Superior temporal gyrus (tissue), 1 donor: Measurements from ENCODE around the gene CDCP1.
"Not testable (repeated sequence)": the region's sequence is repeated elsewhere in the genome, so short reads cannot be mapped to it uniquely, and the experiment has no call there.

Experiments
- DNase-seq: peaks from one replicate; pipeline ENCODE4 v3.0.0-alpha.2; 2016; ENCODE audit errors: extremely low spot score

The CDCP1 gene

DNA sequence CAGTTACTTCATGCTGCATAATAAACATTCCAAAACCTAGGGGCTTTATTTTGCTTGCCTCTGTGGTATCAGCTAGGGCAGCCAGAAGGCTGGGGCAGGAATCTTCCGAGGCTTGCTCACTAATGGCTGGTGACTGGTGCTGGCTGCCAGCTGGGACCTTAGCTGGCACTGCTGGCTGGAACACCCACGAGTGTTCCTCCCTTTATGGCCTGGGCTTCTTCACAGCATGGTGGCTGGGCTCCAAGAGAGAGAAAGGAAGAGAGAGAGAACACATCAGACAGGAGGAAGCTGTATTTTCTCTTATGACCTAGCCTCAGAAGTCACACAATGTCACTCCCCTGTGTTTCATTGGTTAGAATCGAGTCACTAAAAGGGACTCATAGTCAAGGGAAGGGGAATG is 23.9 kb upstream of the CDCP1 start:
- DNase-seq: no peak

DNA sequence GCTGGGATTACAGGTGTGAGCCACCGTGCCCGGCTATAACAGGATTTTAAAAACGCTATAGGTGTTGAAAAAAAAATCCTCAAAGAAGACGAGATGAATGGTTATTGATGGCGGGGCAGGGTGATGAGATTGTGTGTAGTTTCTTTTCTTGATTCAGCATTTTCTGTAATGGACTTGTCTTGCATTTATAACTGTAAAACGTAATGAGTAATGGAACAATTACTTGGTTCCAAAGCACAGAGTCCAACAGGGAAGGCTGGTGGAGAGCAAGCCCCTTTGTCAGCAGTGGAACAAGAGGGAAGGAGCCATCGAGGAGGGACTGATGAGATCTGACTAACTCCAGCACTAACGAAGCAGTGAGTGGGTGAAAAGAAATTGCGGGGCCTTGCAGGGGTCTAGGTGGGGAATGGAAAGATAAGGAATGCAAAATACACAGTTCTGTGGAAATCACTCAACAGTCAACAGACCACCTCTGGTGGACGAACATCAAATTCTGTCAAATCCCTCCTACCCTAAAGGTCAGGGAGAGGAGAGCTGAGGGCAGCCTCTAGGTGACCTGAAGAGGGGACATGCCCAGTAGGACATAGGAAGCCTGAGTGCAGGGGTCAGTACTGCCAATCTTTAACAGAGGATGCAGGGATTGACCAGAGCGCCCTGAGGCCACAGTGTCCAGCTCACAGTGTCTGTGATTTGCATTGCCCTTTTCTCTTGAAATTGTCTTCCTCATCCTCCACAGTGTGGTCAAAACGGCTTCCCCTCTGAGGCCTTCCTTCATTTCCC is 23.1 kb upstream of the CDCP1 start:
- DNase-seq: no peak

DNA sequence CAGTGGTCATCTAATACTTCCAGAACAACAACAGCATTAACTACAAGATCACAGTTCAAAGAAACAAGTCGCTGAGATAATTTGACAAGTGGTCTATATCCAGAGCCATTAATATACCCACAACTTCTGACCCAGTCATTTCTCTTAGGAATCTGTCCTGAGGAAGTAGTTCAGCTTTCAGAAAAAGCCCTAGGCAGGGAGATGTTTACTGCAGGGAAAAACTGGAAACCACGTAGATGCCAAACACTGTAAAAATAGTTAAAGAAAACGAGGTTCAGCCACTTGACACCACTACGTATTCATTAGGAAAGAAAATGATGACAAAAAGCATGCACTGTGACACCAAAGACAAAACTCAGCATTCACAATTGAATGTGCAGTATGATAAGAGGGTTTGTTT is 22.3 kb upstream of the CDCP1 start:
- no peak for DNase-seq

DNA sequence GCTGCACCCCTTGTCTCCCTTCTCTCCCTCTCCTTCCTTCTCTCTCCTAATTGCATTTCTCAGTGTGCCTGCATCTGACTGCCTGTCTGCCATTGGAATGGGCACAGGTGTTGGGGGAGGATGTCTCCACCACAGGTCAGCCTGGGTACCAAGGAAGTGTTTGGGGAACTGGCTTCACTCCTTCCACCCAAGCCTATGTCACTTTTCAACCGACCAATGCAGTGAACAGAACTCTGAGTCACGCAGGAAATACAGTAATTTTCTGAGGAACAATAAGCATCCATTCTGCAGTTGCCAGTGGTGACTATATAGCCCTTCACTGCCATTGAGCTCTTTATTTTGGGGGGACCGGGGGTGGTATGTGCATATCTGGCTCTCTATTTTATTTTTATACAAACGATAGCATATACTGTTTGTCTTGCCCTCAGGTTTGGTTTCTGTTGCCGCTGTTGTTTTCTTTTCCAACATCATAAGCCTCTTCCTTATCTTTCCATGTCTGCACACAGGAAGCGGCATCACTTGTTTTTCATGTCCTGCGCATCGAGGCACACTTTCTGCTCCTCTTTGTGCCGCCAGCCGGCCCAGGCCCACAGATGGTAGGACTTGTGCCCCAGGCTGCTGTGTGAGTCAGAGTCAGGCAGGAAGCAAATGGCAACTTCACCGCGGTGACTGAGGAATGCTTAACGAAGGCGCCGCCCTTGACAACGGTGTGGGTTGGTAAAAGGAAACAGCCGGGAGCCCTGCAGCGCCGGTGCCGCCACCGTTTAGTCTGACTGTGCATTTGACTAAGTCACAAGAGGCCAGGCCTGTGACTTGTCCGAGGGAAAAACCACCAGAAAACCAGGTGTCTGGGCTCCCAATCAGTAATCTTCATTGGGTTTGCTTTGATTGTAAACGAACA is 21.1 kb upstream of the CDCP1 start:
- DNase-seq: peak; percentile 55

DNA sequence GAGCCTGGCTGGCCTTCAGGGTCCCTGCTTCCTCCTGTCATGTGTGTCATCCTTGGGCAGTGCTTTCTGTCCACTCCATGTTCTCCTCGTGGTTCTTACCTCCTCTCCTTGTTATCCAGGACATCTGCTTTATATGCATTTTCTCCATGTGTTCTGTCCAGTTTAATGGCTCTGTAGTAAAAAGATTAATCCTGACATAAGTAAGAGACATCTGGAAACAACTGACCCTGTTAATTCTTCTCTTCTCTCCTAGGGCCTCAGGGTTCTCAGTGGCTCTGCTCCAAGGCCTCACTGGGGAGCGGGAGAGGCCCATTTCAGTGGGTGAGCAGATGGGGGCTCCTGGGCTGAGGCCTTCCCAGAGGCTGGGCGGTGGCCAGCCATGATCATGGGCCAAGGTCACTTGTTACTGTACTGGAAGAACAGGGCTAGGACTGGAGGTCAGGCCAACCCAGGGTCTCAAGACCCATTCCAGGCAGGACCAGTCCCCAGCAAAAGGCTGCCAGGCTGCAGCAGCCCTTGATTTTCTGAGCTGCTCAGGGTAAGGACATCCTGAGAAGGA is 20.2 kb upstream of the CDCP1 start:
- DNase-seq: no peak

DNA sequence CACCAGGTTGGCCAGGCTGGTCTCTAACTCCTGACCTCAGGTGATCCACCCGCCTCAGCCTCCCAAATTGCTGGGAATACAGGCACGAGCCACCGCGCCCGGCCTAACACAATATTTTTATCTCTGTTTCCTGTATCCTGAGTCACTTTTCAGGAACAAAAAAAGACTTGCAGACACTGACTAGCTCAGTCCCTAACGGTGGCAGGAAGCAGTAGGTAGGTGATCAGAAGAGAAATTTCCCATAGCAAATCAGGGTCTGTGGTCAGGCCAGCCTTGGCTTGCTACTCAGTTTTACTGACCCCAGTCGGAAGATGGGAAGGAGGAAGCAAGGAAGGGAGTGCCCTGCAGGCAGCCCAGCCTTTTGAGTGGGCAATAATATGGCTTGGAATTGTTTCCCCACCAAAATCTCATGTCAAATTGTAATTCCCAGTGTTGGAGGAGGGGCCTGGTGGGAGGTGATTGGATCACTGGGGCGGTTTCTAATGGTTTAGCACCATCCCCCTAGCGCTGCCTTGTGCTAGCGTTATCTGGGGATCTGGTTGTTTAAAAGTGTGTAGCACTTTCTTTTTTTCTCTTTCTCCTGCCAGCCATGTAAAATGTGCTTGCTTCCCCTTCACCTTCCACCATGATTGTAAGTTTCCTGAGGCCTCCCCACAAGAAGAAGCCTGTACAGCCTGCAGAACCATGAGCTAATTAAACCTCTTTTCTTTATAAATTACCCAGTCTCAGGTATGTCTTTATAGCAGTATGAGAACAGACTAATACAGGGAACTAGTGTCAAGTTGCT is 19.5 kb upstream of the CDCP1 start:
- no peak for DNase-seq

DNA sequence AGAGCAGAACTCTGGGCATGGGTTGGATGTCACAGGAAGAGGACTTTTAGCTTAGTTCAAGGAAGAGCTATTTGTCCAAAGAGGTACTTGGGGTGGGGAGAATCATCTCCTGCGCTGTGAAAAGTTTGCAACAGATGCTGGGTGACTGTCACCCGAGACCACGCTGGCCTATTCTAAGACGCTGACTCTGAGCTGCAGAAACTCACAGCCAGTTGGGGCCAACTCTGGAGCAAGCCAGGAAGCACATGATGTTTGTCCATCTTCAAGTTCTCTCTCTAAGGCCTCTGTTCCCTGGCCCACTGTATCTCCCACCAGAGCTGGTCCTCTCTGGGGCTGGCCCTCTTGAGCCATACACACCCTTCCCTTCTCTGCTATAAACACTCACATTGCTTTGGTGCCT is 17.9 kb upstream of the CDCP1 start:
- DNase-seq: no peak

DNA sequence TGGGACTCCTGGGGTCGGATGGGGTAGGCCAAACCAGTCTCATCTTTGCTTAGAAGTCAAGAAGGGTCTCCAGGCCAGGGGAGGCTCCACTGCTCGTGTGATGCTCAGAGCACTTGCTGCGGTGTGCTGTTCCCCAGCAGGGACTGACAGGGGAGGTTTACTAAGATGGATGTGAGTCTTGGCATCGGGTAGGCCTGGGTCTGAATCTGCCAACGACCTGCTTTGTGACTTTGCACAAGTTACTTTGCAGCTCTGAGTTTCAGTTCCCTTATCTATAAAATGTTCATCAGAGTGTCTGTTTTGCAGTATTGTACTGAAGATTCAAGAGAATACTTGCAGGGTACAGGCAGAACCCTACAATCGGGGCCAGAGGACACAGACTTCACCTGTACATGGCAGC is 17.3 kb upstream of the CDCP1 start:
- no peak for DNase-seq

DNA sequence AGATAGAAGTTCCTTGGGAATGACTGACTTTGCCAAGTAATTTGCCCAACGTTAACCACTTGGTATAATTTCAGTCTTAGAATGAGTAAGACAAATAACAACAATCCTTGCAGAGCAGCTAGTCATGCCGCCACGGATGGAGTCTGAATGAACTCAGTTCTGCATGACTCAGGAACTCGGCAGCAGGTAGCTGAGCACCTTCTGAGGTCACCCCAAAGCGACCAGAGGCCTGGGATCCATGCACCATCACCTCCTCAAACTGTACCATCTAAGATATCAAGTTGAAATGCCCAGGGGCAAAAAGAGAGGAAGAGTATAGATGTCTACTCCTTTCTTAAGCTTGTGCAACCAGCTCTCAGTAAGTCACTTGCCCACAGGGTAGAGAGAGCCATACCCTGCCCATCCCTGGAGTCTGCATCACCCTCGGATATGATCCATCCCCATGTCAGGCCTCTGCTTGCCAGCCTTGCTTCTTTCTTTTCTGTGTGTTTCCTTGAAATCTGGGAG is 8.5 kb upstream of the CDCP1 start:
- DNase-seq: no peak

DNA sequence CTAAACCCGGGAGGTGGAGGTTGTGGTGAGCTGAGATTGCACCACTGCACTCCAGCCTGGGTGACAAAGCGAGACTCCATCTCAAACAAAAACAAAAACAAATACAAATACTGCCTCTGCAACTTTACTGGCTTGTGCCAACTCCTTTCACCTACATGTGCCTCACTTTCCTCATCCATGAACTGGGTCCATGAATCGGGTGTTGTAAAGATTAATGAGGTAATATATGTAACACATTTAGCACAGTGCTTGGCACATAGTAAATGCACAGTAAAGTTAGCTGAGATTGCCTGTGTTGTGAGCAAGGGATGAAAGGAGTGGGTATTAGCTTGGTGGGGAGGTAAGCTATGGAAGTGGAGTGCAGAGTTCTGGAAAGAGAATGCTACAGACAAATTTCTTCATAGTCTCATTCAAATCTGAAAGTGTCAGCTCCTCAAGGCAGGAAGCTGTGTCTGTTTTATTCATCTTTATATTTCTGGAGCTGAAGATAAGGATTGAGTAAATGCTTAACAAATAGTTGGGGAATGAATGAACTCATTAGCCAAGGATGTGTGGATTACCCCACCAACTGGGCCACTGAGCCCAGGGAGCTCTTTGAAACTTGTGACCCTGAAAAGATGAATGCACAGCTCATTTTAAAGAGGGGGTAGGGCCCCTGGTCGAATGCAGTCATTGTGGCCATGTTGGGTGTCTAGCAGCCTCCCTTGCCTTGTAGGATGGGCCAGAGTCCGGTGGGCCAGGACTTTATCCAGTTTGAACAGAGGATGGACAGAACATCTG is 7.7 kb upstream of the CDCP1 start:
- no peak for DNase-seq

DNA sequence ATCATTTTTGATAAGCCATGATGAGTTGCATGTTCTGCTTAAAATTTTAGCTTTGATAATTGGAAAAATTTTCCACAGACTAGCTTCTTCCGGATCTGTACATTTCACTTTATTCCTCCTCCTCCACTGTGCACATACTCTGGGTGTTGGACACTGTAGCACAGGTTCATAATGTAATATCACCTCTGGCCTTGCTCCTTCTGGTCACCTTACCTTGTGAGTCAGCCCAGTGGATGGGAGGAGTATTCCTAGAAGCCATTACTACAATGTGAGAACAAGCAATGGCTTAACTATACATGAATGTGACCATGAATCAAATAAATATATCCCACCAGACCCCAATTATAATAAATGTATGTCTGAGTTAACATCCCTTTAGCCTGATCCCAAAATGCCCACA is 6.1 kb upstream of the CDCP1 start:
- DNase-seq: no peak

DNA sequence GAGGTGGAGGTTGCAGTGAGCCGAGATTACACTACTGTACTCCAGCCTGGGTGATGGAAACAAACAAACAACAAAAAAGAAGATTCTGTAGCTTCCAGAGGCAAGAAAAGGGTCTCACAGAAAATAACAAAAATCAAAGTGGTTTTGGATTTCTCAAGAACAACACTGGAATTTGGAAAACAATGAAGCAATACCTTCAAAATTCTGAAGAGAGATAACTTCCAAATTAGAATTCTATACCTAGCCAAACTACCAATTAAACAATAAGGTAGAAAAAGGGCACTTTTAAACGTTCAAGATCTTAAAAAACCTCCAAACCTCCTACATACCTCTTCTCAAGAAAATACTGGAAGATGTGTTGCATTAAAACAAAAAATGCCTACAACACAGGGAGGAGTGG is 4.9 kb upstream of the CDCP1 start:
- DNase-seq: no peak

DNA sequence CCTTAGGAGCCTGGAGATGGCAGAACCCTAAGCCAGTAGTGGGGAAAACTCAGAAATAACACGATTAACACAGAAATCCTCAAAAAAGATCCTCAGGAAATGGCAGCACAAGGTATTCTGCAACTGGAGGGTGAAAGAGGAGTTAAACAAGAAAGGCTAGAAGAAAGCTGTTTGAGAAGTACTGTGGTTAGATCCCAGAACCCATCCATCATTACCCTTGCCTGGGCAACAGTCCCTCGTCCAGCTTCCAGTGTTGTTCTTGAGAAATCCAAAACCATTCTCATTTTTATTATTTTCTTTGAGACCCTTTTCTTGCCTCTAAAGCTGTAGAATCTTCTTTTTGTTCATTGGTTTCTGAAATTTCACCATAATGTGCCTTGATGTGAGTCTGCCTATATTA is 2.7 kb upstream of the CDCP1 start:
- DNase-seq: no peak

DNA sequence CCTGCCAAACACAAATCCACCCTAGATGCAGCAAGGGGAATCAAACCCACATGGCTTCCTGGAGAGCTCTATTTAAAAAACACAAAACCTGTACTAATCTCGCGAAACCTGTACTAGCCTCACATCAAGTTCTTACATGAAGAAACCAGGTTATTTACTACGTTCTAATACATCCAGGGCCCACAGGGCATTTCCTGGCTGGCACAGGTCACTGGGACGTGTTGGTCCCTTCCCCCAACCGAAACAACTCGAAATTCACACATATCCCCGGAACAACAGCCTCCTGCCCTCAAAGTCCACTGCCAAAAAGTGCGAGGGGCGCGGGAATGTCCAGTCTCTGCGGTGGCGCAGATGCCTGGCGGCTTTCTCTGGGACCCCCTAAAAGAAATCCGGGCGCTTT is 955 bp downstream of the CDCP1 start:
- DNase-seq: no peak

DNA sequence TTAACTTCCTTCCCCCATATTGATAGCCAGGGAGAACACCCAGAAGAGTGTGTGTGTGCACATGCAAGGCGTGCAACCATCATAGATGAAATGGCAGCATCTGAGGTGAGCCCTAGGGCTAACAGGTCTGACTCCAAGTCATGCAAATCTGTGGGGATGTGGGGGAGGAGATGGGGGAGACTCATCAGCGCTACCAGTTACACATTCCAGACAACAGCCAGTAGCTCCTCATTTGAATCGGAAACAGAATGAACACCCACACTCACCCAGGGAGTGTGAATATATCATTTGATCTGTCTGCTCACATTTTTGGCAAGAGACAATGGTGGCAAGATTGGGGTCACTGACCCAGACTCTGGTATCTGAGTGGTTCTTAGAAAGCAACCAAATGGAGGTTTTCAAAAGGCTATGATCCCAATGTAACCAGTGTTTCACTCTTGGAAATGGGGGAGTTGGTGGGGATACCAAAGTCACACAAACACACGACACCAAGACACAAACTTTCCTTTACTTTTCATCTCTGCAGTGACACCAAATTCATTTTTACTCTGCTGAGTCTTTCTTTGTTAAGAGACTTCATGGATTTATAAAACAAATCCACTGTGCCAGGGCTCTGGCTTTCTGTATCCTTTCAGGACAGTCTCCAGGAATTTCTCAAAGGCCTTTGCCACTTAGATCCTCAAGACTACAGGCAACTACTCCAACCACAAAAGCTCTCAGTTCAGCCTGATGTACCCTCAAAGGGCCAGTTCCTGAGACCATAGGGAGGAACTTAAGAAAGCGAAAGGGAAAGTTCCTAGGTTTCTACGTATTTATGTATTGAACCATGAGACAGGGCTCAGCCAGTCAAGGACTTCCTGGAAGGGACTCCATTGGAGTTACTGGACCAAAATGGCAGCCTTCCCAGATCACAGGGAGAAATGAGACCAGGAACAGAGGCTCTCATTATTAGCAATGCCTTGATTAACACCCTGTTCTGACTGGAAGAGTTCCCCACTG is 2.2 kb downstream of the CDCP1 start:
- peak; percentile 20 for DNase-seq

DNA sequence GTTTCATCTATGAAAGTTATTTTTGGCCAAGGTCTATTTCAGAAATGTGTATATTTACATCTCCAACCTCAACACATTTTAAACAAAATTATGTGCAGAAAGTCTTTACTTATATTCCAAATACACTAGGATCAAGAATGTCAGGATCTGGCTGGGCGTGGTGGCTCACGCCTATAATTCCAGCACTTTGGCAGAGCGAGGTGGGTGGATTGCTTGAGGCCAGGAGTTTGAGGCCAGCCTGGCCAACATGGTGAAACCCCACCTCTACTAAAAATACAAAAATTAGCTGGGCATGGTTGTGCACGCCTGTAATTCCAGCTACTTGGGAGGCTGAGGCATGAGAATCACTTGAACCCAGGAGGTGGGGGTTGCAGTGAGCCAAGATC is 5.4 kb downstream of the CDCP1 start:
- DNase-seq: not testable (repeated sequence)

DNA sequence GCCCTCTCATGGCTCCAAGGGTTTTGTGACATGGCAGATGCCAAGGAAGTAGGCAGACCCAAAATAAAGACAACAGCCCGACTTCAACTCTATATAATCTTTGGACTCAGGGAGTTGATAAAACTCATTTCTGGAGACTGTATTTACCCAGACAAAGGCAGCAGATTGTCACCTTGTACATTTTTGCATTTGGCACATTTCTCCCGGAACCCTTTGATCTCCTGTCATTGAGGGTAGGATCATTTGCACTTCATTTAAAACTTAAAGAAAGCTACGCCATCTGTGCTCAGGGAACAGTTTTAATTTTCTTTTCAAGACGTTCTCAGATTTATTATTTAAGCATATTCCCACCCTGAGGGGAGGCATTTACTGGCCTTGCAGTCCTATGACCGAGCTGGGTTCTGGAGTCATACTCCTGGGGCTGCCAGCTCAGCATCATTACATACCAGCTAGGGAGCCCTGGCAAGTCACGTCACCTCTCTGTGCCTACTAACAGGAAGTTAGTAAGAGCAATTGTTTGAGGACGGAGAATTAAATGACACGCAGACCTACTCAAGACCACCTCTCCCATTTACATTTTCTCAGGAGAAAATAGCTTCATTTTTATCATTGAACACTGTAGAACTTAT is 5.9 kb downstream of the CDCP1 start:
- no peak for DNase-seq

DNA sequence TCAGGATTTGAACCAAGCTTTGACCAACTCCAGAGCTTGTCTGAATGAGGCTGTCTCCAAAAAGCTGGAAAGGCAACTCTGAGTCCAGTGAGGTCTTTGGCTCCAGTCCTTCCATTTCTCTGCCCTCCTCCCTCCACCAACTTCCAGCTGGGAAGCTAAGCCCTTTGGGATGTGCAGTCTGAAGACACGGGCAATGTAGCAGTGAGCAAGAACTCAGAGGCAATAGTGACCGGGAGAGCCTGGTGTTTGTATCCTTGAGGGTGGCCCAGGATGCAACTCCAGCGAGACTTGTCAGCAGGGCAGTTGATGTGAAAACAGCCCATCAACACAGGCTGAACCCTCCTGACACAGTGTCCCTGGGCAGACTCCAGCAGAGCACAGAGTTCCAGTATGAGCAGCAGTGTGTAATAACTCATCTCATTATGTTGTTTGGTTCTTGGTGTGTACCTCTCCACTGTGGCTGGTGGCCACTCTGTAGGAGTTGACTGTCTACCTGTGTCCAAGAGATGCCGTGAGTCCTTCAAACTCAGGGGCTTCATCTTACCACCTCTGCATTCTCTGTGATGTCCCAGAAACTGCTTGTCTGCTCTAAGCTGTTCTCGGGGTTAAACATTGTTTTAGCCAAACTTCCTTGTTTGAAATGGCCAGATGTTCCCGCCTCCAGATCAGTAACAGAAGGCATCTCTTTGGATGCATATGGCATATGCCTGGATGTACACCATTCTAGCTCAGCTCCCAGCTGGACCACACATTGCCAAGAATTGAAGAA is 6.6 kb downstream of the CDCP1 start:
- peak; percentile 38 for DNase-seq
